Measurements from ENCODE around the gene ACER3. TPM values are rescaled to one million over a fixed set of nuclear protein-coding genes. Genes with fewer than 3 reads are reported as not detected.

Gene ACER3
- total and polyA plus RNA-seq, 11 donors, result 3.2 to 17.0 (median 9.8) TPM

DNA sequence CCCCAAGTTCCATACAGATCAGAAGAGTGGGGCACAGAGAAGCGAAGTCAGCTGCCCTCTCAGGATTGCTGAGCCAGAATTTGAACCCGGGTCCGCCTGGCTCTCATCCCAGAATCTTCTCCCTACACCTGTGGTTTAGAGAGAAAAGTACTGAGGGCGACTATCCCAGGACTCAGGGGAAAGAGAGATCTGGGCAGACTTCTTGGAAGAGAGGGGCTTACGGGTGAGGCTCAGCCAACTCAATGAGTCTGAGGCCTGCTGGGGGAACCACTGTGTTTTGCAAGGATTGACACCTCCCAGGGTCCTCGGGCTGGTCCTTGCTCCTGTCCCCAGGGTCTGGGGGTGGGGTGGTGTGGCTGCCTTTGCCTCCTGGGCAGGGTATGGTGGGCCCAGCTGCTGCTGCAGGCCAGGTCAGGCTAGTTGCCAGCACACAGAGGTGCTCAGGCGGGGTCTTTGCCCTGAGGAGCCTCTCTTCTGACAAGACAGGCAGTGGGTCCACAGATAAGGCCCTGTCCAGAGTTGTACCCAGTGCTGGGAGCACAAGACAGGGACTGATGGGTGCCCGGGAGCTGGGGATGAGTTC is 207.2 kb downstream of the ACER3 start:
- Histone ChIP-seq H3K27ac (no peak overlapping the region), H3K4me3 (peak overlapping the region in 8 of 12 donors; percentile 5 to 97 (median 74)), H3K27me3 (no peaks in the 10 kb centered on the region), H3K36me3 (no peaks in the 10 kb centered on the region), H3K4me1 (peaks cover 0 to 29% (median 14%) of the 10 kb centered on the region in 12 donors), H3K9me3 (no peaks in the 10 kb centered on the region)
- TF ChIP-seq POLR2A (IDR thresholded peaks at IDR 0.05), result no peak
- TF ChIP-seq, protein P1, sequence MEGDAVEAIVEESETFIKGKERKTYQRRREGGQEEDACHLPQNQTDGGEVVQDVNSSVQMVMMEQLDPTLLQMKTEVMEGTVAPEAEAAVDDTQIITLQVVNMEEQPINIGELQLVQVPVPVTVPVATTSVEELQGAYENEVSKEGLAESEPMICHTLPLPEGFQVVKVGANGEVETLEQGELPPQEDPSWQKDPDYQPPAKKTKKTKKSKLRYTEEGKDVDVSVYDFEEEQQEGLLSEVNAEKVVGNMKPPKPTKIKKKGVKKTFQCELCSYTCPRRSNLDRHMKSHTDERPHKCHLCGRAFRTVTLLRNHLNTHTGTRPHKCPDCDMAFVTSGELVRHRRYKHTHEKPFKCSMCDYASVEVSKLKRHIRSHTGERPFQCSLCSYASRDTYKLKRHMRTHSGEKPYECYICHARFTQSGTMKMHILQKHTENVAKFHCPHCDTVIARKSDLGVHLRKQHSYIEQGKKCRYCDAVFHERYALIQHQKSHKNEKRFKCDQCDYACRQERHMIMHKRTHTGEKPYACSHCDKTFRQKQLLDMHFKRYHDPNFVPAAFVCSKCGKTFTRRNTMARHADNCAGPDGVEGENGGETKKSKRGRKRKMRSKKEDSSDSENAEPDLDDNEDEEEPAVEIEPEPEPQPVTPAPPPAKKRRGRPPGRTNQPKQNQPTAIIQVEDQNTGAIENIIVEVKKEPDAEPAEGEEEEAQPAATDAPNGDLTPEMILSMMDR (IDR thresholded peaks at IDR 0.05), result no peak
- DNase-seq (peak in 1 of 5 donors; percentile 26), ATAC-seq (no peak)
- WGBS, 4 donors, result 83 to 95% (median 88%) methylated on average over 5 to 8 of the region's 8 CpGs
- intact Hi-C loops (cut with DNase I), result no loop called here

DNA sequence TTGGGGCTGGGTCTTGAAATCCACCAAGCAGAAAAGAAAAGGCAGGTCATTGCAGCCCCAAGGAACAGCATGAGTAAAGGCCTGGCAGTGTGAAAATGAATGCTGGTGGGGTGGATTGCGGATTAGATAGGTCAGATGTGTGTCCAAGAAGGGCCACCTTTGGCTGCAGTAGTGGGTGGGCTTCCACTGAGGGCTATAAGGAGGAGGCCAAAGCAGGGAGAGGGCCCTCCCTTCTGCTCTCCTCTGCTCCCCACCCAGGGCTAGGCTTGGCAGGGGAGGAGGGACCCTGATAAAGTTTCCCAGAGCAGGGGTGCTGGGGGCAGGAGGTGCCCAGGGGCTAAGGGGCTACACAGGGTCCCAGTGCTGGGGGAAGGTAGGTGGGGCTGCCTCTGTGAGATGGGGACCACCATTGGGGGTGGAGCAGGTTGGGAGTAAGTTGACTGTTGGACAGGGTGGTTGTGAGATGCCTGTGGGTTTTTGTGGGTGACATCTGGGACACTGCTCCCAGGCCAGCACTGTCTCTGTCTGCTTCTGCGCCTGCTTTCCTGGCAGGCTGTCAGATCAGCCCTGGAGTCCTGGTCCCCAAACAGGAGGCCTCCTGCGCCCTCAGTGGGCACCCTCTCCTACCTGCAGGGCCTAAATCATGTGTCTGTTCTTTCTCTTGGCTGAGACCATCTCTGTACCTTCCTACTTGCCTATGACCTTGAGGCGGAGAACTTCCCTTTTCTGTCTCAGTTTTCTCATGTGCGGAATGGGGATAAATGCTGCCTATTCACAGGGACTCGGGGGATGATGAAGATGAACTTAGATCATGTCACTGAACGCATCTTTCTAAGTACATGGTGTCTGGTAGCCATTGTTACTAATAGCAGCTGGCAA is 208.0 kb downstream of the ACER3 start:
- DNase-seq (peak in 1 of 5 donors; percentile 8), ATAC-seq (no peak)
- no peaks in the 10 kb centered on the region for H3K9me3 ChIP-seq
- H3K27ac ChIP-seq, result no peak overlapping the region
- intact Hi-C loops (cut with DNase I), result no loop called here
- no peaks in the 10 kb centered on the region for H3K27me3 ChIP-seq
- H3K4me1 ChIP-seq, result peaks cover 0 to 36% (median 20%) of the 10 kb centered on the region in 12 donors
- no peak for TF ChIP-seq POLR2A (IDR thresholded peaks at IDR 0.05)
- TF ChIP-seq, protein P1 (IDR thresholded peaks at IDR 0.05), result no peak
- 78 to 88% (median 86%) methylated on average over 7 of the region's 7 CpGs for WGBS, 4 donors
- peak overlapping the region in 3 of 12 donors; percentile 69 to 97 (median 80) for H3K4me3 ChIP-seq
- no peaks in the 10 kb centered on the region for H3K36me3 ChIP-seq

DNA sequence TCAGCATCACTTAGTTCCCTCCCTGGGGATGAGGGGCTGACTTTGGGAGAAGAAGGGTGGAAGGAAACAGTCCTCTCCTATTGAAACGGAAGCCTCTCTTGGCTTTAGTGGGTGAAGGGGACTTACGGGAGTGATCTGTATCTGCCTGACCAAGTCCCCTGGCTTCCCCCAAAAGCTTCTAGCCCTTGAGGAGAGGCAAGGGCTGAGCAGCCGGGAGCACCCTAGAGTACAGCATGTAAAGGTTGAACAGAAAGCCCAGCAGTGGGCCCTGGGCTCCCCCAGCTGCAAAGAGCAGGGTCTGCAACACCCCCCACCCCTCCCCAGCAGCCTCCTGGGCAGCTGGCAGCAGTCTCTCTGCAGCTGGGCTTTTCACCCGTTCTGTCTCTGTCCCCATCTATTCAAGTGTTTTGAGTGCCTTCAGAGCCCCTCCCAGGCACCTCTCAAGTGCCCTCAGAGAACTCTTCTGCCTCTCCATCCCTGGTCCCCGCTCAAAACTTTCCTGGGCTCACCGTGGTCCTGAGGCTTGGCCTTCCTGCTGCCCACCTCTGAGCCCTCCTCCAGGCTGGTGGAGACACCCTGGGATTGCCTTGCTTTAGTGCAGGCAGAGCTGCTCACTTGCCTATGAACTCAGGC is 208.7 kb downstream of the ACER3 start:
- no peaks in the 10 kb centered on the region for H3K36me3 ChIP-seq
- no peak overlapping the region for H3K4me3 ChIP-seq
- TF ChIP-seq, protein P1 (IDR thresholded peaks at IDR 0.05), result no peak
- no peak for TF ChIP-seq POLR2A (IDR thresholded peaks at IDR 0.05)
- DNase-seq (peak in 1 of 5 donors; percentile 3), ATAC-seq (no peak)
- intact Hi-C loops (cut with DNase I), result no loop called here
- H3K4me1 ChIP-seq, result peaks cover 0 to 44% (median 27%) of the 10 kb centered on the region in 12 donors
- no peaks in the 10 kb centered on the region for H3K9me3 ChIP-seq
- H3K27me3 ChIP-seq, result no peaks in the 10 kb centered on the region
- 75 to 79% (median 78%) methylated on average over 6 of the region's 6 CpGs for WGBS, 4 donors
- H3K27ac ChIP-seq, result no peak overlapping the region

Measured in heart left ventricle (tissue), 16 donors.